SU-DHL-6 (cell line): ENCODE data around the gene ESAM.

ENCODE experiments used
- CTCF ChIP-seq: fragments of 200-600 bp; sonication (generic); IDR thresholded peaks from one replicate; pipeline ENCODE4 v1.5.1; 2017; ENCODE audit warnings: antibody characterized with exemption, mild to moderate bottlenecking, low read length, moderate library complexity; ENCODE audit not compliant: insufficient read depth, poor library complexity, severe bottlenecking
- EZH2phosphoT487 ChIP-seq: fragments of 200-600 bp; sonication (generic), shearing (Covaris generic); conservative IDR thresholded peaks from 2 replicates; pipeline ENCODE4 v1.6.1; 2018; ENCODE audit warnings: mild to moderate bottlenecking, antibody characterized with exemption, low read length, moderate library complexity, mixed read lengths

DNA sequence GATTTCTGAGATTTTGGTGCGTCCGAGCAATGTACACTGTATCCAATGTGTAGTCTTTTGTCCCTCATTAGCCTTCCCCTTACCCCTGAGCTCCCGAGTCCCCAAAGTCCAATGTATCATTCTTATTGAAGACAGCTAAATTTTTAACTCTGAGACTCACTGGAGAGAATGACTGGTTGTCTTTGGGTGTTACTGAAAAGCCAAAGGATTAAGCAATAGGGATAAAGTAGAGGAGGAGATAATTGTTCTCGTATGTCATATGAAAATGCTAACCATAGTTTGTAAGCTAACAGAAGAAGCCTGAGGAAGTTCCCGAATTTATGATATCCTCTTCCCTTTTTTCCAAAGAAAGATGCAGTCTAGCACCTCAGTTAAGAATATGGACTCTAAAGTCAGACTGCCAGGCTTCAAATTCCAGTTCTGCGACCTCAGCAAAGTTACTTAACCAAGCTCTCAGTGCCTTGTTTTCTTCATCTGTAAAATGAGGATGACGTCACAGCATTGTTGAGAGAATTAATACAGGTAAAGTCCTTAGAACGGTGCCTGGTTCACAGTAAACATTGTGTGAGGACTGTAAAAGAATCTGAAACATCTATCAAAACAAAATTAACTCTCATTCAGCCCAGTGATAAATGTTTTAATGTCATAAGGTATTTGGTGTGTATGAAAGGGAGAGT lies 39.7 kb upstream of the ESAM start:
- no peak for TF ChIP-seq CTCF
- no peak for TF ChIP-seq EZH2phosphoT487
